ENCODE results near the gene IL17RD. TPM values are rescaled to one million over a fixed set of nuclear protein-coding genes. Genes with fewer than 3 reads are reported as not detected.
A peak's percentile ranks its signal among the peaks of the same experiment; 100 is the strongest.

The IL17RD gene
- total RNA-seq, 2 donors from 2014 or later: 3.1 to 7.9 TPM

DNA sequence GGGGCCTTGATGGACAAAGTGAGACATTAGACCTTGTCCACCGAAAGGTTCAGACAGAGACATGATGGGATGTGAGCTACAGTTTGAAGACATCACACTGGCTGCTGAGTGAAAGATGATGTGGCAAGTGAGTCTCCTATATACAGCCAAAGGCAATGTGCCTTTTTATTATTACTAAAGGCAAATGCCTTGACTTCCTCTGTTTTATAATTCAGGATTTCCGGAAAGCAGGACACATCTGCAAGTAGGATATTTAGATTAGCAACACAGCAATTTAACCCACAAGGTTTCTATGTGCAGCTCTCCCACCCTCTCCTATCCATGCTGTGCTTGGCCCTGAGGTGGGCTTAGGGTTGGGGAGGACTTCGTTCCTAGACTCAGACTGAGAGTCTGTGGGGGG is 84.0 kb downstream of the IL17RD start:
- peaks cover 3 to 11% of the 10 kb centered on the region in 2 donors for H3K4me1 ChIP-seq (ENCODE audit: control insufficient read depth in 1 of 2, low read depth in 2 of 2)
- no peaks in the 10 kb centered on the region for H3K9me3 ChIP-seq
- H3K27ac ChIP-seq: no peak overlapping the region
- no peaks in the 10 kb centered on the region for H3K36me3 ChIP-seq
- H3K27me3 ChIP-seq (replicated peaks; ENCODE audit: insufficient read depth): no peaks in the 10 kb centered on the region
- no peak overlapping the region for H3K4me3 ChIP-seq
- ATAC-seq (ENCODE audit: insufficient number of reproducible peaks, low FRiP score, low read depth) (no peak), DNase-seq (ENCODE audit: low spot score) (no peak)
- TF ChIP-seq, protein P1, sequence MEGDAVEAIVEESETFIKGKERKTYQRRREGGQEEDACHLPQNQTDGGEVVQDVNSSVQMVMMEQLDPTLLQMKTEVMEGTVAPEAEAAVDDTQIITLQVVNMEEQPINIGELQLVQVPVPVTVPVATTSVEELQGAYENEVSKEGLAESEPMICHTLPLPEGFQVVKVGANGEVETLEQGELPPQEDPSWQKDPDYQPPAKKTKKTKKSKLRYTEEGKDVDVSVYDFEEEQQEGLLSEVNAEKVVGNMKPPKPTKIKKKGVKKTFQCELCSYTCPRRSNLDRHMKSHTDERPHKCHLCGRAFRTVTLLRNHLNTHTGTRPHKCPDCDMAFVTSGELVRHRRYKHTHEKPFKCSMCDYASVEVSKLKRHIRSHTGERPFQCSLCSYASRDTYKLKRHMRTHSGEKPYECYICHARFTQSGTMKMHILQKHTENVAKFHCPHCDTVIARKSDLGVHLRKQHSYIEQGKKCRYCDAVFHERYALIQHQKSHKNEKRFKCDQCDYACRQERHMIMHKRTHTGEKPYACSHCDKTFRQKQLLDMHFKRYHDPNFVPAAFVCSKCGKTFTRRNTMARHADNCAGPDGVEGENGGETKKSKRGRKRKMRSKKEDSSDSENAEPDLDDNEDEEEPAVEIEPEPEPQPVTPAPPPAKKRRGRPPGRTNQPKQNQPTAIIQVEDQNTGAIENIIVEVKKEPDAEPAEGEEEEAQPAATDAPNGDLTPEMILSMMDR (IDR thresholded peaks at IDR 0.05): no peak

DNA sequence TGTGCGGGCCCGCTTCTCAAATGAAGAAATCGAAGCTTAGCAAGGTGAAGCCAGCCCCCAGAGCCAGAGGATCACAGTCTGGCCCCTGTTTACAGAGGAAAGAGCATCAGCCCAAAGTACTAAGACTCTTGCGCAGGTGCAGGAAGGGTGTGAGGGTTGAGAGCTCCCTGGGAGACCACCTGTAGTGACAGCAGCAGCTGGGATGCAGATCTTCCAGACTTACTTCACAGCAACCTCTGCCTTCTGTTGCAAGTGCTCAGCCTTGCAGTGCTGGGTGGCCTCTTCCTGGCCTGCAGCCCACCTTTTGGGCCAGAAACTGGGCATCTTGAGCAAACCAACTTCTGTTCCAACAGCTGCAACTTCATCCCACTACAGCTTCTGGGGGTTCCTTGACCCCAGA is 85.0 kb downstream of the IL17RD start:
- TF ChIP-seq, protein P1 (IDR thresholded peaks at IDR 0.05): no peak
- H3K36me3 ChIP-seq: no peaks in the 10 kb centered on the region

DNA sequence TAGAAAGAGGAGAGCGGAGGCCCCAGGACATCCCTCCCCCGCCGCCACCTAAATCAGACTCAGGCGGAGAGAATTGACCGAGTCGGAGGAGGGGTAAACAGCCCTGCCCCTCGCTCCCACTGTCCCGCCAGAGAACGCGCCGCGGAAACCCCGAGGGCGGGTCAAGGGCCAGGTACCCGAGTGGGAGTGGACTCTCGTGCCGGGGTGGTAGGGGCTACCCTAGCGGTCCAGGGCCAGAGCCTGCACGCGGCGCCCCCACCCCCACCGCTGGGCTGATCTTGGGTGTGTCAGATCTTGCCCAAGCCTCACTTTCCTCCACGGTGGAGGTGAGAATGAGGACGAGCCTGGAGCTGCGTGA is 85.7 kb downstream of the IL17RD start:
- H3K9me3 ChIP-seq: no peaks in the 10 kb centered on the region

More for the DNA sequence above, 85.0 kb downstream of the IL17RD start:
- ATAC-seq (ENCODE audit: insufficient number of reproducible peaks, low FRiP score, low read depth): no peak
- Histone ChIP-seq H3K9me3 (no peaks in the 10 kb centered on the region), H3K4me1 (ENCODE audit: control insufficient read depth in 1 of 2, low read depth in 2 of 2) (peaks cover 3 to 11% of the 10 kb centered on the region in 2 donors), H3K4me3 (no peak overlapping the region), H3K27me3 (replicated peaks; ENCODE audit: insufficient read depth) (no peaks in the 10 kb centered on the region), H3K27ac (no peak overlapping the region)
- DNase-seq (ENCODE audit: low spot score): no peak

DNA sequence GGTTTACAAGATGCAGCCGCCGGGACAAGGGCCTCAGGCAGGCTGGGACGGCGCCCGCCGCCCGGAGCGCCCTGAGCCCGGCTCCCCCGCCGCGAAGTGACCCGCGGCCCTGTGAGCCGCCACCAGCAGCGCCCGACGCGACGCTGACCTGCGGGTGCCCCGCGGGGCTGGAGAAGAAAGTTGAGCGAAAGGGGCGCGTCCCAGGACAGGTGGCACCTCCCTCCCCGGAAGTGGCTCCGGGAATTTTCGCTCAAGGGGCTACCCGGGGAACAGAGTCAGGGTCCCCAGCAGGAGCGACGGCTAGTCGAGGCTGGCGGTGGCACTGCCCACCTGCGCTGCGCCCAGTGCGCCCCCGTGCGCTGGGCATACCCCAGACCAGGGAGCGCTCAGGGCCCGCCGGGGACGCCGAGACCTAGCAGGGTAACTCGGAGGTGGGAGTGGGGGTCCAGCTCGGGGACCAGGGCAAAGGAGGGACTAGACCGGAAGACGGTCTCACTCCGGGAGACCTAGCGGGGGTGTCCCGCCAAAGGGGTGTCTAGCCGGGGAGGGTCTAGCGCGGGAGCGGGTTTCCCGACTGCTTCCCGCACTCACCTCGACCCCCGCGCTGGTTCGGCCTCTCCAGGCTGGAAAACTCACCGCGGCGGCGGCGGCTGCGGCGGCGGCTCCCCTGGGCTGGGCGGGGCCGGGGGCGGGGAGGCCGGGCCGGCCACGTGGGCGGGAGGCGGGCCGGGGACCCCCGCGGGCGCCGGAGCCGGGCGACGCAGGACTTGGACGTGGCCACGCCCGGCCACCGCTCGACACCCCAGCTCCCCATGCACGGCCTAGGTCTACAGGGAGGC is 86.3 kb downstream of the IL17RD start:
- Histone ChIP-seq H3K27ac (no peak overlapping the region), H3K4me1 (ENCODE audit: control insufficient read depth in 1 of 2, low read depth in 2 of 2) (peaks cover 3 to 11% of the 10 kb centered on the region in 2 donors), H3K36me3 (no peaks in the 10 kb centered on the region), H3K9me3 (no peaks in the 10 kb centered on the region), H3K27me3 (replicated peaks; ENCODE audit: insufficient read depth) (no peaks in the 10 kb centered on the region), H3K4me3 (peak overlapping the region; percentile 97)
- TF ChIP-seq, protein P1 (IDR thresholded peaks at IDR 0.05): no peak
- ATAC-seq (ENCODE audit: insufficient number of reproducible peaks, low FRiP score, low read depth) (peak; percentile 44), DNase-seq (ENCODE audit: low spot score) (no peak)

More for the DNA sequence above, 85.7 kb downstream of the IL17RD start:
- Histone ChIP-seq H3K36me3 (no peaks in the 10 kb centered on the region), H3K27ac (no peak overlapping the region), H3K4me1 (ENCODE audit: control insufficient read depth in 1 of 2, low read depth in 2 of 2) (peaks cover 3 to 11% of the 10 kb centered on the region in 2 donors), H3K27me3 (replicated peaks; ENCODE audit: insufficient read depth) (no peaks in the 10 kb centered on the region), H3K4me3 (peak overlapping the region; percentile 97)
- ATAC-seq (ENCODE audit: insufficient number of reproducible peaks, low FRiP score, low read depth) (no peak), DNase-seq (ENCODE audit: low spot score) (no peak)
- TF ChIP-seq, protein P1 (IDR thresholded peaks at IDR 0.05): no peak

DNA sequence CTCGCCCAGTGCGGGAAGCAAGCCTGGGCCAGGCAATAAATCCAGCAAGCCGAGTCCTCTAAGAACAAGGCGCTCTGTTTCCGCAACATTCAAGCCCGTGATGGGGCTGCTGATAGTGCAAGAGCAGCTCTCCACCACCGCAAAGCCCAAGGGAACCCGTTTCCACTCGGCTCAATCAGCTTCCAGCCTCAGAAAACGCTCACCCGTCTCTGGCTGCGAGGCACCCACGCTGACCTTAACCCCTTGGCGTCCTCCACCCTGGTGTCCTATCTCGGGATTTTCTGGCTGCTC is 86.9 kb downstream of the IL17RD start:
- peak overlapping the region; percentile 97 for H3K4me3 ChIP-seq
- H3K36me3 ChIP-seq: no peaks in the 10 kb centered on the region
- H3K4me1 ChIP-seq (ENCODE audit: control insufficient read depth in 1 of 2, low read depth in 2 of 2): peaks cover 3 to 11% of the 10 kb centered on the region in 2 donors
- DNase-seq (ENCODE audit: low spot score) (no peak), ATAC-seq (ENCODE audit: insufficient number of reproducible peaks, low FRiP score, low read depth) (no peak)
- H3K27ac ChIP-seq: no peak overlapping the region
- TF ChIP-seq, protein P1 (IDR thresholded peaks at IDR 0.05): no peak
- H3K9me3 ChIP-seq: no peaks in the 10 kb centered on the region
- no peaks in the 10 kb centered on the region for H3K27me3 ChIP-seq (replicated peaks; ENCODE audit: insufficient read depth)

Data from thoracic aorta (tissue), 2 donors.